GM21515 (cell line): ENCODE results near the gene TRIM29.
"Not testable (repeated sequence)": the region's sequence is repeated elsewhere in the genome, so short reads cannot be mapped to it uniquely, and the experiment has no call there.

Experiments
- ATAC-seq: cut with Tn5 transposase; IDR thresholded peaks from one replicate; pipeline ENCODE4 v1.9.1; 2021; ENCODE audit not compliant: unreplicated experiment

The TRIM29 gene

GRCh38 chr11:120137611-120138521 lies at the start of gene TRIM29:
TRIM29 (minus strand) TSS chr11:120138113; CDS start chr11:120138031, 82 bp downstream.
- ATAC-seq = no peak

GRCh38 chr11:120186774-120187591 lies 49.1 kb upstream of the TRIM29 start:
- ATAC-seq = no peak

GRCh38 chr11:120186456-120186773 lies 48.5 kb upstream of the TRIM29 start:
- ATAC-seq = no peak

- ATAC-seq = no peak
Measured at GRCh38 chr11:120185706-120186455, 48.0 kb upstream of the TRIM29 start.

GRCh38 chr11:120184946-120185705 lies 47.2 kb upstream of the TRIM29 start:
- no peak for ATAC-seq

- ATAC-seq = no peak
Measured at GRCh38 chr11:120184371-120184945, 46.5 kb upstream of the TRIM29 start.

- ATAC-seq = no peak
Measured at GRCh38 chr11:120183701-120184141, 45.8 kb upstream of the TRIM29 start.

- no peak for ATAC-seq
Measured at GRCh38 chr11:120182790-120183491, 45.0 kb upstream of the TRIM29 start.

- no peak for ATAC-seq
Measured at GRCh38 chr11:120182372-120182771, 44.5 kb upstream of the TRIM29 start.

- ATAC-seq = no peak
Measured at GRCh38 chr11:120181376-120181975, 43.6 kb upstream of the TRIM29 start.

GRCh38 chr11:120180551-120181232 lies 42.8 kb upstream of the TRIM29 start:
- ATAC-seq = no peak

GRCh38 chr11:120180063-120180462 lies 42.1 kb upstream of the TRIM29 start:
- not testable (repeated sequence) for ATAC-seq

GRCh38 chr11:120179057-120179672 lies 41.3 kb upstream of the TRIM29 start:
- no peak for ATAC-seq

GRCh38 chr11:120178561-120179056 lies 40.7 kb upstream of the TRIM29 start:
- no peak for ATAC-seq

- ATAC-seq = no peak
Measured at GRCh38 chr11:120174866-120175265, 37.0 kb upstream of the TRIM29 start.

- no peak for ATAC-seq
Measured at GRCh38 chr11:120173807-120174206, 35.9 kb upstream of the TRIM29 start.

- ATAC-seq = no peak
Measured at GRCh38 chr11:120173019-120173705, 35.2 kb upstream of the TRIM29 start.
